K562 (cell line): Measurements from ENCODE around the gene GART. TPM values are rescaled to one million over a fixed set of nuclear protein-coding genes. Genes with fewer than 3 reads are reported as not detected.

Experiments used
- CBFA2T3 ChIP-seq: fragments of 450-650 bp; IDR thresholded peaks from 2 replicates; pipeline ENCODE4 v1.6.1; 2017
- CHD4 ChIP-seq: fragments of 200-600 bp; sonication (generic); IDR thresholded peaks from 3 replicates; pipeline ENCODE4 v1.6.1; 2012; ENCODE audit warnings: low read depth, mild to moderate bottlenecking, mixed read lengths, low read length, inconsistent platforms; ENCODE audit not compliant: insufficient read depth, insufficient replicate concordance, poor library complexity, severe bottlenecking
- E2F3 ChIP-seq: fragments of 250-450 bp; sonication (Bioruptor Pico); IDR thresholded peaks from 2 replicates; pipeline ENCODE4 v1.4.0; 2020; ENCODE audit warnings: mild to moderate bottlenecking
- ETV1 ChIP-seq: fragments of 450-650 bp; conservative IDR thresholded peaks from 2 replicates; pipeline ENCODE4 v1.6.1; 2016; ENCODE audit warnings: missing genetic modification characterization, control low read depth, low read depth, missing compliant biosample characterization
- FOXK2 ChIP-seq, 2 experiments: fragments of 450-650 bp; IDR thresholded peaks in 1 of 2; conservative IDR thresholded peaks in 1 of 2; 2 replicates each; pipeline ENCODE4 v1.6.1; 2016; ENCODE audit warnings: low read depth in 2 of 2, mild to moderate bottlenecking in 1 of 2
- GABPB2 ChIP-seq: fragments of 250-450 bp; sonication (Bioruptor Pico); conservative IDR thresholded peaks from 2 replicates; pipeline ENCODE4 v1.5.1; 2021; ENCODE audit warnings: mild to moderate bottlenecking
- GATAD2B ChIP-seq: fragments of 450-650 bp; IDR thresholded peaks from 2 replicates; pipeline ENCODE4 v1.6.1; 2017; ENCODE audit warnings: mild to moderate bottlenecking, borderline replicate concordance
- HDAC8 ChIP-seq: fragments of 450-650 bp; IDR thresholded peaks from 2 replicates; pipeline ENCODE4 v1.6.1; 2016; ENCODE audit warnings: mild to moderate bottlenecking, missing genetic modification characterization, moderate library complexity, missing compliant biosample characterization
- KLF13 ChIP-seq: fragments of 450-650 bp; IDR thresholded peaks from 2 replicates; pipeline ENCODE4 v1.6.1; 2016; ENCODE audit warnings: missing genetic modification characterization, low read depth, mild to moderate bottlenecking, missing compliant biosample characterization, moderate library complexity, borderline replicate concordance
- MAFK ChIP-seq: IDR thresholded peaks from 2 replicates; pipeline ENCODE4 v1.6.1; 2011; ENCODE audit warnings: low read length, improper control_type of control experiment
- MED1 ChIP-seq: sonication (generic); formaldehyde crosslinking; IDR thresholded peaks from 2 replicates; pipeline ENCODE4 v1.8.1; 2023; ENCODE audit warnings: missing genetic modification reagents, borderline replicate concordance
- MXD1 ChIP-seq: fragments of 250-450 bp; sonication (Bioruptor Pico); IDR thresholded peaks from 2 replicates; pipeline ENCODE4 v1.8.0; 2021; ENCODE audit warnings: borderline replicate concordance, mild to moderate bottlenecking, moderate library complexity; ENCODE audit not compliant: poor library complexity, severe bottlenecking
- NR0B1 ChIP-seq: fragments of 450-650 bp; IDR thresholded peaks from one replicate; pipeline ENCODE4 v1.6.1; 2018; ENCODE audit warnings: mild to moderate bottlenecking, moderate library complexity; ENCODE audit not compliant: partially characterized antibody
- RBM25 ChIP-seq: fragments of 200-400 bp; formaldehyde crosslinking; IDR thresholded peaks from 2 replicates; pipeline ENCODE4 v1.6.1; 2018; ENCODE audit warnings: low read length, low read depth, moderate library complexity; ENCODE audit not compliant: severe bottlenecking
- RFX7 ChIP-seq: fragments of 250-450 bp; sonication (Bioruptor Pico); IDR thresholded peaks from 2 replicates; pipeline ENCODE4 v1.5.1; 2021; ENCODE audit warnings: mild to moderate bottlenecking
- ZBTB49 ChIP-seq: sonication (generic); formaldehyde crosslinking; IDR thresholded peaks from 2 replicates; pipeline ENCODE4 v1.8.0; 2022; ENCODE audit warnings: missing genetic modification reagents, mild to moderate bottlenecking, borderline replicate concordance
- ZNF3 ChIP-seq: fragments of 250-450 bp; sonication (Bioruptor Pico); IDR thresholded peaks from 2 replicates; pipeline ENCODE4 v1.5.0; 2021; ENCODE audit warnings: mild to moderate bottlenecking, moderate library complexity
- ZNF398 ChIP-seq: fragments of 250-450 bp; sonication (Bioruptor Pico); IDR thresholded peaks from 2 replicates; pipeline ENCODE4 v1.8.0; 2021; ENCODE audit warnings: moderate library complexity, mild to moderate bottlenecking, inconsistent platforms
- ZNF830 ChIP-seq: fragments of 250-450 bp; sonication (Bioruptor Pico); IDR thresholded peaks from 2 replicates; pipeline ENCODE4 v1.5.0; 2021; ENCODE audit warnings: mild to moderate bottlenecking
- polyA plus RNA-seq, 8 experiments: library from polyadenylated mRNA; depleted of rRNA in 4 of 8; stranded (reverse) in 5 of 8; unstranded in 3 of 8; fragments of >200 nt; fragmentation: Nextera tagmentation in 2 of 8; fragmentation: Illumina TruSeq in 1 of 8; extraction: Ambion mirVana in 2 of 8; extraction: Trizol in 1 of 8; gene quantifications; 2 replicates each; pipeline versions ENCODE4 v1.2.1 to v1.2.3, GENCODE V29; 2011 to 2014; ENCODE audit warnings: inconsistent platforms in 1 of 8, missing spikeins in 1 of 8
- total RNA-seq, 7 experiments: library from RNA; depleted of rRNA in 6 of 7; stranded (reverse); fragments of >200 nt in 6 of 7; fragmentation: Illumina TruSeq in 2 of 7; extraction: Trizol in 2 of 7; gene quantifications; 2 replicates each; pipeline versions ENCODE4 v1.2.1 to v1.2.3, GENCODE V29; 2011 to 2021; ENCODE audit warnings: low replicate concordance in 1 of 7

Gene GART
- total and polyA plus RNA-seq, 9 of the 15 experiments (the other 6 are each of a cell fraction or from before 2014, with no cell fraction given) = 141 to 429 (median 349) TPM

- TF ChIP-seq ZBTB49 (no peak), HDAC8 (tag) (no peak), FOXK2 (conservative IDR thresholded peaks at IDR 0.05 in 1 of 2, IDR thresholded peaks at IDR 0.05 in 1 of 2; ENCODE audit: low read depth in 2 of 2) (no peak), ETV1 (peak; percentile 57), GABPB2 (no peak), GATAD2B (0 out of 2 replicates have a peak, but pooled peaks have one; percentile 58), CHD4 (no peak), ZNF830 (CRISPR knock-in tag) (no peak), KLF13 (no peak), ZNF398 (CRISPR knock-in tag) (no peak), E2F3 (no peak), RFX7 (CRISPR knock-in tag) (no peak), ZNF3 (CRISPR knock-in tag) (no peak), MED1 (CRISPR knock-in tag) (no peak), RBM25 (peak; percentile 79), NR0B1 (no peak), MAFK (no peak), CBFA2T3 (no peak), MXD1 (CRISPR knock-in tag) (no peak)
These were observed 62.0 kb downstream of the GART start, which contains the start of gene TMEM50B (continued) for GRCh38 chr21:33479679-33480480.
